ENCODE data around the gene CCNA2. TPM values are rescaled to one million over a fixed set of nuclear protein-coding genes. Genes with fewer than 3 reads are reported as not detected.
A peak's percentile ranks its signal among the peaks of the same experiment; 100 is the strongest.

The CCNA2 gene
- total and polyA plus RNA-seq, 2 donors (not counting 3 experiments of a cell fraction or from before 2014, with no cell fraction given): 23.3 to 65.4 TPM

DNA sequence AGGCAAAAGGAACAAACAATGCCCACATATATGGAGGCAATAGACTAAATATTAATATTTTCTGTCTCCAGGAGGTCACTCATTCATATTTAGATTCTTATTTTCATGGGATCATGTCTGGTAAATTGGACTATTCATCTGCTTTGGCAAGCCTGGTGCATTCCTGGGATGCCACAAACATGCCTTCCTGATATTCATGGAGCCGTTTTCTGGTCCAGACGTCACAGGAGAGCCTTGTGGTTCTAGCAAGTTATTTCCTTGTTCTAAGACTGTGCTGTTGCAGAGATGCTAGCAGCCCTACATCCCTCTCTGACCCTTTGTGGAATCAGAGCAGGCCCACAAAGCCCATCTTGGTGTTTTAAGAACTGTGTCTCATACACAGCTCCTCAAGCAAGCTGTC, 38.7 kb downstream of the CCNA2 start:
- peak overlapping the region; percentile 4 for H2AFZ ChIP-seq (ENCODE audit: low read depth, low read length)
- CTCF ChIA-PET: no interaction called here

More for the DNA sequence above, 38.7 kb downstream of the CCNA2 start:
- dilution Hi-C loops (cut with MboI; ENCODE audit: extremely low pct_ligation_motif_present, low sequenced_read_pairs) (no loop called here), intact Hi-C loops (cut with micrococcal nuclease) (no loop called here)
- BruUV-seq (replicated peaks): no TSS peak
- DNase-seq (ENCODE audit: low read depth, low spot score): peak; percentile 59
- POLR2A ChIA-PET: no interaction called here
- Histone ChIP-seq H3K4me2 (ENCODE audit: insufficient read depth, low read length) (no peak overlapping the region), H3K9me1 (replicated peaks; ENCODE audit: control insufficient read depth, extremely low read depth, insufficient read depth, low read length) (no peaks in the 10 kb centered on the region), H3K4me3 (replicated peaks in 1 of 3; ENCODE audit: insufficient read depth in 1 of 3, low read depth in 1 of 3, low read length in 3 of 3) (no peak overlapping the region), H3K27ac (ENCODE audit: insufficient read depth, low read depth, low read length) (no peak overlapping the region), H3K27me3 (ENCODE audit: control insufficient read depth in 2 of 2, insufficient read depth in 2 of 2, low read length in 2 of 2) (peaks cover 0 to 4% of the 10 kb centered on the region in 2 experiments), H3K79me2 (ENCODE audit: control insufficient read depth, insufficient read depth, low read length) (no peaks in the 10 kb centered on the region), H3K9ac (replicated peaks; ENCODE audit: extremely low read depth, insufficient read depth, low read length) (no peak overlapping the region), H3K4me1 (ENCODE audit: control insufficient read depth, extremely low read depth, insufficient read depth, low read length) (peaks cover 11% of the 10 kb centered on the region), H4K20me1 (replicated peaks; ENCODE audit: control insufficient read depth, extremely low read depth, insufficient read depth, low read length) (no peaks in the 10 kb centered on the region), H3K9me3 (replicated peaks; ENCODE audit: control insufficient read depth, insufficient read depth, low read length) (no peaks in the 10 kb centered on the region), H3K36me3 (ENCODE audit: control insufficient read depth in 2 of 2, extremely low read depth in 1 of 2, insufficient read depth in 2 of 2, low read length in 2 of 2) (no peaks in the 10 kb centered on the region)
- TF ChIP-seq GATA2 (IDR thresholded peaks at IDR 0.05; ENCODE audit: insufficient read depth, insufficient read length, low read depth, low read length) (no peak), POLR2AphosphoS5 (IDR thresholded peaks at IDR 0.05; ENCODE audit: insufficient read depth, low read depth, low read length) (no peak), POLR2A (IDR thresholded peaks at IDR 0.05; ENCODE audit: low read depth, low read length) (no peak), JUN (IDR thresholded peaks at IDR 0.05; ENCODE audit: borderline replicate concordance, insufficient read depth, insufficient read length, low read depth) (no peak), FOS (IDR thresholded peaks at IDR 0.05; ENCODE audit: borderline replicate concordance, insufficient read depth, low read length) (no peak), EZH2 (IDR thresholded peaks at IDR 0.05; ENCODE audit: borderline replicate concordance, low read depth, low read length, severe bottlenecking) (no peak), MYC (IDR thresholded peaks at IDR 0.05; ENCODE audit: low read depth, low read length) (no peak)
- TF ChIP-seq, protein P1, sequence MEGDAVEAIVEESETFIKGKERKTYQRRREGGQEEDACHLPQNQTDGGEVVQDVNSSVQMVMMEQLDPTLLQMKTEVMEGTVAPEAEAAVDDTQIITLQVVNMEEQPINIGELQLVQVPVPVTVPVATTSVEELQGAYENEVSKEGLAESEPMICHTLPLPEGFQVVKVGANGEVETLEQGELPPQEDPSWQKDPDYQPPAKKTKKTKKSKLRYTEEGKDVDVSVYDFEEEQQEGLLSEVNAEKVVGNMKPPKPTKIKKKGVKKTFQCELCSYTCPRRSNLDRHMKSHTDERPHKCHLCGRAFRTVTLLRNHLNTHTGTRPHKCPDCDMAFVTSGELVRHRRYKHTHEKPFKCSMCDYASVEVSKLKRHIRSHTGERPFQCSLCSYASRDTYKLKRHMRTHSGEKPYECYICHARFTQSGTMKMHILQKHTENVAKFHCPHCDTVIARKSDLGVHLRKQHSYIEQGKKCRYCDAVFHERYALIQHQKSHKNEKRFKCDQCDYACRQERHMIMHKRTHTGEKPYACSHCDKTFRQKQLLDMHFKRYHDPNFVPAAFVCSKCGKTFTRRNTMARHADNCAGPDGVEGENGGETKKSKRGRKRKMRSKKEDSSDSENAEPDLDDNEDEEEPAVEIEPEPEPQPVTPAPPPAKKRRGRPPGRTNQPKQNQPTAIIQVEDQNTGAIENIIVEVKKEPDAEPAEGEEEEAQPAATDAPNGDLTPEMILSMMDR (IDR thresholded peaks at IDR 0.05; ENCODE audit: extremely low read depth in 1 of 2, insufficient read depth in 1 of 2, low read depth in 1 of 2, low read length in 2 of 2): no peak
- TF ChIP-seq, protein P2, sequence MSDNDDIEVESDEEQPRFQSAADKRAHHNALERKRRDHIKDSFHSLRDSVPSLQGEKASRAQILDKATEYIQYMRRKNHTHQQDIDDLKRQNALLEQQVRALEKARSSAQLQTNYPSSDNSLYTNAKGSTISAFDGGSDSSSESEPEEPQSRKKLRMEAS (IDR thresholded peaks at IDR 0.05; ENCODE audit: insufficient read depth, insufficient read length): no peak
- FAIRE-seq: no peak

Data from endothelial cell of umbilical vein (primary cell).